K562 (cell line): Measurements from ENCODE around the gene FKBP8. TPM values are rescaled to one million over a fixed set of nuclear protein-coding genes. Genes with fewer than 3 reads are reported as not detected.

Experiments
- CXXC5 ChIP-seq: fragments of 250-450 bp; sonication (Bioruptor Pico); IDR thresholded peaks from 2 replicates; pipeline ENCODE4 v1.8.0; 2022; ENCODE audit warnings: inconsistent platforms, mild to moderate bottlenecking, moderate library complexity
- E2F3 ChIP-seq: fragments of 250-450 bp; sonication (Bioruptor Pico); IDR thresholded peaks from 2 replicates; pipeline ENCODE4 v1.4.0; 2020; ENCODE audit warnings: mild to moderate bottlenecking
- ETS2 ChIP-seq: IDR thresholded peaks from 2 replicates; pipeline ENCODE4 v1.6.1; 2016; ENCODE audit warnings: borderline replicate concordance, missing genetic modification characterization, mild to moderate bottlenecking, moderate library complexity, missing compliant biosample characterization; ENCODE audit not compliant: poor library complexity, severe bottlenecking
- HDAC3 ChIP-seq: fragments of 450-650 bp; IDR thresholded peaks from 2 replicates; pipeline ENCODE4 v1.6.1; 2018; ENCODE audit warnings: borderline replicate concordance, mild to moderate bottlenecking, moderate library complexity; ENCODE audit not compliant: partially characterized antibody
- NR1H2 ChIP-seq: sonication (generic); formaldehyde crosslinking; IDR thresholded peaks from 2 replicates; pipeline ENCODE4 v1.4.0; 2020; ENCODE audit warnings: mild to moderate bottlenecking, missing genetic modification reagents
- PTBP1 ChIP-seq: fragments of 200-400 bp; formaldehyde crosslinking; IDR thresholded peaks from 2 replicates; pipeline ENCODE4 v1.6.1; 2017; ENCODE audit warnings: low read depth, low read length
- RFX5 ChIP-seq: IDR thresholded peaks from 2 replicates; pipeline ENCODE4 v1.6.1; 2011; ENCODE audit warnings: low read depth, mild to moderate bottlenecking, improper control_type of control experiment, low read length
- ZKSCAN1 ChIP-seq: fragments of 150-350 bp; IDR thresholded peaks from 2 replicates; pipeline ENCODE4 v1.6.1; 2016; ENCODE audit warnings: low read depth, low read length
- ZNF347 ChIP-seq: fragments of 450-650 bp; formaldehyde crosslinking; IDR thresholded peaks from 2 replicates; pipeline ENCODE4 v1.4.0; 2020; ENCODE audit warnings: low read depth, mild to moderate bottlenecking, moderate library complexity
- ZNF76 ChIP-seq: fragments of 250-450 bp; sonication (Bioruptor Pico); IDR thresholded peaks from 2 replicates; pipeline ENCODE4 v1.4.0; 2020; ENCODE audit warnings: mild to moderate bottlenecking, moderate library complexity, borderline replicate concordance
- polyA plus RNA-seq, 8 experiments: library from polyadenylated mRNA; depleted of rRNA in 4 of 8; stranded (reverse) in 5 of 8; unstranded in 3 of 8; fragments of >200 nt; fragmentation: Nextera tagmentation in 2 of 8; fragmentation: Illumina TruSeq in 1 of 8; extraction: Ambion mirVana in 2 of 8; extraction: Trizol in 1 of 8; gene quantifications; 2 replicates each; pipeline versions ENCODE4 v1.2.1 to v1.2.3, GENCODE V29; 2011 to 2014; ENCODE audit warnings: inconsistent platforms in 1 of 8, missing spikeins in 1 of 8
- total RNA-seq, 7 experiments: library from RNA; depleted of rRNA in 6 of 7; stranded (reverse); fragments of >200 nt in 6 of 7; fragmentation: Illumina TruSeq in 2 of 7; extraction: Trizol in 2 of 7; gene quantifications; 2 replicates each; pipeline versions ENCODE4 v1.2.1 to v1.2.3, GENCODE V29; 2011 to 2021; ENCODE audit warnings: low replicate concordance in 1 of 7
- TF ChIP-seq, protein P1 (sequence below): fragments of 450-650 bp; IDR thresholded peaks from 2 replicates; pipeline ENCODE4 v1.6.1; 2016; ENCODE audit warnings: mild to moderate bottlenecking, moderate library complexity
- TF ChIP-seq, protein P2 (sequence below): fragments of 250-450 bp; sonication (Bioruptor Pico); IDR thresholded peaks from 2 replicates; pipeline ENCODE4 v1.9.0; 2021; ENCODE audit warnings: mild to moderate bottlenecking
- TF ChIP-seq, protein P3 (sequence below): fragments of 250-450 bp; sonication (Bioruptor Pico); IDR thresholded peaks from 2 replicates; pipeline ENCODE4 v1.6.1; 2021; ENCODE audit warnings: mild to moderate bottlenecking

The FKBP8 gene
- total and polyA plus RNA-seq, 9 of the 15 experiments (the other 6 are each of a cell fraction or from before 2014, with no cell fraction given) = 0.46 to 236 (median 104) TPM

DNA sequence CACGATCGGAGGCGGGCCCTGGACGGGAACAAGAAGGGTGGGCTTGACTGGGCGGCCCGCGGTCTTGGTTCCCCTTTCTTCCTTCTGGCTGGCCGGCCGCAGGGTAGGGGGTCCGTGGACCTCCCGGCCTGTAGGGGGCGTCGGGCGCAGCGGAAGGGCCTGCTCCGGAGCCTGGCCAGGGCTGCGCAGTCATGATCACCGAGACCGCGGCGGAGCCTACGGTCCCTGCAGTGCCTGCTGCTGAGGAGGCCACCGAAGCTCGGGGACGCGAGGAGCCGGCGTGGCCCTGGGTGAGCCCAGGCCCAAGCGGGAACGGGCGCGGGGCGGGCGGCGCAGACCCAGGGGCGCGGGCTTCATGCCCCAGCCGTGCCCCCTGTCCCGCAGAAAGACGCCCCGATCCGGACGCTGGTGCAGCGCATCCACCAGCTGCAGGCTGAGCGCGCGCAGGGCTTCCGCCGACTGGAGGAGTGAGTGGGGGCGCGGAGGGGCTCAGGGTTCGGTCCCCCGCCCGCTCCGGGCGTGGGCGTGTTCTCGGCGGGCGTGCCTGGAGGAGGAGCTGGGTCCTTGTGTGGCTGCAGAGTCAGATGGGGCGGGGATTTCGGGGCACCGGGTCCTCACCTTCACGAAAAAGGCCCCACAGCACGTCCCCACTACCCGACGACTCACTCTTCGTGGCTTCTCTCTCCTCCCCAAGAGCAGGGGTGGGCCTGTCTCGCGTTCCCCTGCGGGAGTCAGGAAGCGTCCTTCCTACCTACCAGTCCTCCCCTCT, 45.4 kb upstream of the FKBP8 start, which contains the start of gene REX1BD (continued):
- TF ChIP-seq, protein P1, sequence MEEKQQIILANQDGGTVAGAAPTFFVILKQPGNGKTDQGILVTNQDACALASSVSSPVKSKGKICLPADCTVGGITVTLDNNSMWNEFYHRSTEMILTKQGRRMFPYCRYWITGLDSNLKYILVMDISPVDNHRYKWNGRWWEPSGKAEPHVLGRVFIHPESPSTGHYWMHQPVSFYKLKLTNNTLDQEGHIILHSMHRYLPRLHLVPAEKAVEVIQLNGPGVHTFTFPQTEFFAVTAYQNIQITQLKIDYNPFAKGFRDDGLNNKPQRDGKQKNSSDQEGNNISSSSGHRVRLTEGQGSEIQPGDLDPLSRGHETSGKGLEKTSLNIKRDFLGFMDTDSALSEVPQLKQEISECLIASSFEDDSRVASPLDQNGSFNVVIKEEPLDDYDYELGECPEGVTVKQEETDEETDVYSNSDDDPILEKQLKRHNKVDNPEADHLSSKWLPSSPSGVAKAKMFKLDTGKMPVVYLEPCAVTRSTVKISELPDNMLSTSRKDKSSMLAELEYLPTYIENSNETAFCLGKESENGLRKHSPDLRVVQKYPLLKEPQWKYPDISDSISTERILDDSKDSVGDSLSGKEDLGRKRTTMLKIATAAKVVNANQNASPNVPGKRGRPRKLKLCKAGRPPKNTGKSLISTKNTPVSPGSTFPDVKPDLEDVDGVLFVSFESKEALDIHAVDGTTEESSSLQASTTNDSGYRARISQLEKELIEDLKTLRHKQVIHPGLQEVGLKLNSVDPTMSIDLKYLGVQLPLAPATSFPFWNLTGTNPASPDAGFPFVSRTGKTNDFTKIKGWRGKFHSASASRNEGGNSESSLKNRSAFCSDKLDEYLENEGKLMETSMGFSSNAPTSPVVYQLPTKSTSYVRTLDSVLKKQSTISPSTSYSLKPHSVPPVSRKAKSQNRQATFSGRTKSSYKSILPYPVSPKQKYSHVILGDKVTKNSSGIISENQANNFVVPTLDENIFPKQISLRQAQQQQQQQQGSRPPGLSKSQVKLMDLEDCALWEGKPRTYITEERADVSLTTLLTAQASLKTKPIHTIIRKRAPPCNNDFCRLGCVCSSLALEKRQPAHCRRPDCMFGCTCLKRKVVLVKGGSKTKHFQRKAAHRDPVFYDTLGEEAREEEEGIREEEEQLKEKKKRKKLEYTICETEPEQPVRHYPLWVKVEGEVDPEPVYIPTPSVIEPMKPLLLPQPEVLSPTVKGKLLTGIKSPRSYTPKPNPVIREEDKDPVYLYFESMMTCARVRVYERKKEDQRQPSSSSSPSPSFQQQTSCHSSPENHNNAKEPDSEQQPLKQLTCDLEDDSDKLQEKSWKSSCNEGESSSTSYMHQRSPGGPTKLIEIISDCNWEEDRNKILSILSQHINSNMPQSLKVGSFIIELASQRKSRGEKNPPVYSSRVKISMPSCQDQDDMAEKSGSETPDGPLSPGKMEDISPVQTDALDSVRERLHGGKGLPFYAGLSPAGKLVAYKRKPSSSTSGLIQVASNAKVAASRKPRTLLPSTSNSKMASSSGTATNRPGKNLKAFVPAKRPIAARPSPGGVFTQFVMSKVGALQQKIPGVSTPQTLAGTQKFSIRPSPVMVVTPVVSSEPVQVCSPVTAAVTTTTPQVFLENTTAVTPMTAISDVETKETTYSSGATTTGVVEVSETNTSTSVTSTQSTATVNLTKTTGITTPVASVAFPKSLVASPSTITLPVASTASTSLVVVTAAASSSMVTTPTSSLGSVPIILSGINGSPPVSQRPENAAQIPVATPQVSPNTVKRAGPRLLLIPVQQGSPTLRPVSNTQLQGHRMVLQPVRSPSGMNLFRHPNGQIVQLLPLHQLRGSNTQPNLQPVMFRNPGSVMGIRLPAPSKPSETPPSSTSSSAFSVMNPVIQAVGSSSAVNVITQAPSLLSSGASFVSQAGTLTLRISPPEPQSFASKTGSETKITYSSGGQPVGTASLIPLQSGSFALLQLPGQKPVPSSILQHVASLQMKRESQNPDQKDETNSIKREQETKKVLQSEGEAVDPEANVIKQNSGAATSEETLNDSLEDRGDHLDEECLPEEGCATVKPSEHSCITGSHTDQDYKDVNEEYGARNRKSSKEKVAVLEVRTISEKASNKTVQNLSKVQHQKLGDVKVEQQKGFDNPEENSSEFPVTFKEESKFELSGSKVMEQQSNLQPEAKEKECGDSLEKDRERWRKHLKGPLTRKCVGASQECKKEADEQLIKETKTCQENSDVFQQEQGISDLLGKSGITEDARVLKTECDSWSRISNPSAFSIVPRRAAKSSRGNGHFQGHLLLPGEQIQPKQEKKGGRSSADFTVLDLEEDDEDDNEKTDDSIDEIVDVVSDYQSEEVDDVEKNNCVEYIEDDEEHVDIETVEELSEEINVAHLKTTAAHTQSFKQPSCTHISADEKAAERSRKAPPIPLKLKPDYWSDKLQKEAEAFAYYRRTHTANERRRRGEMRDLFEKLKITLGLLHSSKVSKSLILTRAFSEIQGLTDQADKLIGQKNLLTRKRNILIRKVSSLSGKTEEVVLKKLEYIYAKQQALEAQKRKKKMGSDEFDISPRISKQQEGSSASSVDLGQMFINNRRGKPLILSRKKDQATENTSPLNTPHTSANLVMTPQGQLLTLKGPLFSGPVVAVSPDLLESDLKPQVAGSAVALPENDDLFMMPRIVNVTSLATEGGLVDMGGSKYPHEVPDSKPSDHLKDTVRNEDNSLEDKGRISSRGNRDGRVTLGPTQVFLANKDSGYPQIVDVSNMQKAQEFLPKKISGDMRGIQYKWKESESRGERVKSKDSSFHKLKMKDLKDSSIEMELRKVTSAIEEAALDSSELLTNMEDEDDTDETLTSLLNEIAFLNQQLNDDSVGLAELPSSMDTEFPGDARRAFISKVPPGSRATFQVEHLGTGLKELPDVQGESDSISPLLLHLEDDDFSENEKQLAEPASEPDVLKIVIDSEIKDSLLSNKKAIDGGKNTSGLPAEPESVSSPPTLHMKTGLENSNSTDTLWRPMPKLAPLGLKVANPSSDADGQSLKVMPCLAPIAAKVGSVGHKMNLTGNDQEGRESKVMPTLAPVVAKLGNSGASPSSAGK = no peak
- TF ChIP-seq NR1H2 (CRISPR knock-in tag) (peak; percentile 51; the same call in 1 of the 2 replicates), RFX5 (no peak), CXXC5 (peak; percentile 91), ZNF76 (CRISPR knock-in tag) (no peak), ETS2 (no peak), PTBP1 (peak; percentile 91), HDAC3 (no peak), ZKSCAN1 (peak; percentile 47; the same call in 1 of the 2 replicates), E2F3 (0 out of 2 replicates have a peak, but pooled peaks have one; percentile 50), ZNF347 (CRISPR knock-in tag) (no peak)
- TF ChIP-seq, protein P2, sequence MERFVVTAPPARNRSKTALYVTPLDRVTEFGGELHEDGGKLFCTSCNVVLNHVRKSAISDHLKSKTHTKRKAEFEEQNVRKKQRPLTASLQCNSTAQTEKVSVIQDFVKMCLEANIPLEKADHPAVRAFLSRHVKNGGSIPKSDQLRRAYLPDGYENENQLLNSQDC (CRISPR knock-in tag) = no peak
- TF ChIP-seq, protein P3, sequence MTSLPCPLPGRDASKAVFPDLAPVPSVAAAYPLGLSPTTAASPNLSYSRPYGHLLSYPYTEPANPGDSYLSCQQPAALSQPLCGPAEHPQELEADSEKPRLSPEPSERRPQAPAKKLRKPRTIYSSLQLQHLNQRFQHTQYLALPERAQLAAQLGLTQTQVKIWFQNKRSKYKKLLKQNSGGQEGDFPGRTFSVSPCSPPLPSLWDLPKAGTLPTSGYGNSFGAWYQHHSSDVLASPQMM (CRISPR knock-in tag) = no peak
